HepG2 (cell line): Measurements from ENCODE around the gene ZNF793. TPM values are rescaled to one million over a fixed set of nuclear protein-coding genes. Genes with fewer than 3 reads are reported as not detected.
A peak's percentile ranks its signal among the peaks of the same experiment; 100 is the strongest.

Source experiments
- ATAC-seq: fragments of 200-7000 bp; cut with Tn5 transposase; 3 replicates; pipeline ENCODE4 v1.9.1; 2020; ENCODE audit warnings: mild to moderate bottlenecking, moderate library complexity
- BruUV-seq: library from RNA; stranded (reverse); fragments of 400-500 nt; replicated peaks from 2 replicates; lab custom pipeline; 2021; lab: Mats Ljungman, UMichigan
- CTCF ChIA-PET: fragments of 300-600 bp; formaldehyde crosslinking; extraction: SDS; loops from one replicate; lab custom pipeline; 2021; ENCODE audit warnings: low total read pairs, inconsistent platforms, low intra/inter-chr PET ratio; lab: Yijun Ruan, JAX
- POLR2A ChIA-PET: fragments of 350-600 bp; sonication (Branson Sonifier 250); formaldehyde crosslinking; loops from one replicate; lab custom pipeline; 2020; ENCODE audit warnings: antibody characterized with exemption, inconsistent platforms; lab: Yijun Ruan, JAX
- DNase-seq: peaks from one replicate; pipeline ENCODE4 v3.0.0-alpha.2; 2015; ENCODE audit warnings: low spot score
- FAIRE-seq: peaks from 3 replicates; lab custom pipeline; 2011; peaks lifted over from hg19 to GRCh38; lab: Jason Lieb, UNC
- H2AFZ ChIP-seq: one replicate; pipeline ENCODE4 v1.6.1; 2011; ENCODE audit warnings: low read length, inconsistent platforms
- H3K27ac ChIP-seq: fragments of 300-600 bp; 3 replicates; pipeline ENCODE4 v1.8.0; 2011; ENCODE audit warnings: mixed run types, mild to moderate bottlenecking, mixed read lengths, low read length, inconsistent platforms; ENCODE audit not compliant: insufficient read depth; ENCODE audit errors: extremely low read length
- H3K27me3 ChIP-seq, 2 experiments: fragments of 200-600 bp in 1 of 2; 2 replicates in 1 of 2; 3 replicates in 1 of 2; pipeline versions ENCODE4 v1.6.0 to v1.8.0; 2011; ENCODE audit warnings: low read length in 2 of 2, mild to moderate bottlenecking in 2 of 2, moderate library complexity in 2 of 2, inconsistent platforms in 1 of 2; ENCODE audit not compliant: insufficient read depth in 2 of 2, control insufficient read depth in 1 of 2
- H3K36me3 ChIP-seq, 2 experiments: fragments of 200-600 bp in 1 of 2; replicated peaks in 1 of 2; 2 replicates in 1 of 2; 3 replicates in 1 of 2; pipeline versions ENCODE4 v1.5.1 to v1.8.0; 2011; ENCODE audit warnings: low read length in 2 of 2, inconsistent platforms in 1 of 2; ENCODE audit not compliant: insufficient read depth in 2 of 2, control insufficient read depth in 1 of 2
- H3K4me1 ChIP-seq: 2 replicates; pipeline ENCODE4 v1.5.1; 2012; ENCODE audit warnings: low read length, inconsistent platforms; ENCODE audit not compliant: insufficient read depth
- H3K4me2 ChIP-seq: 2 replicates; pipeline ENCODE4 v1.6.0; 2011; ENCODE audit warnings: low read depth, low read length, inconsistent platforms
- H3K4me3 ChIP-seq, 3 experiments: fragments of 200-600 bp in 1 of 3; sonication (generic), shearing (Covaris generic) in 1 of 3; replicated peaks in 1 of 3; 2 replicates each; pipeline ENCODE4 v1.5.1; 2011 to 2016; ENCODE audit warnings: low read length in 3 of 3, inconsistent platforms in 2 of 3, low read depth in 2 of 3, mild to moderate bottlenecking in 2 of 3, control low read depth in 1 of 3, mixed read lengths in 1 of 3; ENCODE audit not compliant: insufficient read depth in 1 of 3
- H3K79me2 ChIP-seq: one replicate; pipeline ENCODE4 v1.6.1; 2011; ENCODE audit warnings: low read length, inconsistent platforms; ENCODE audit not compliant: insufficient read depth
- H3K9ac ChIP-seq: 2 replicates; pipeline ENCODE4 v1.6.0; 2011; ENCODE audit warnings: mild to moderate bottlenecking, low read depth, low read length, inconsistent platforms; ENCODE audit not compliant: insufficient read depth
- H3K9me3 ChIP-seq: 2 replicates; pipeline ENCODE4 v1.5.1; 2012; ENCODE audit warnings: mild to moderate bottlenecking, low read length
- H4K20me1 ChIP-seq: 2 replicates; pipeline ENCODE4 v1.6.0; 2011; ENCODE audit warnings: inconsistent platforms, mild to moderate bottlenecking, low read length, moderate library complexity; ENCODE audit not compliant: insufficient read depth
- FOXO4 ChIP-seq: sonication (generic); formaldehyde crosslinking; conservative IDR thresholded peaks from 2 replicates; pipeline ENCODE4 v1.8.1; 2023; ENCODE audit warnings: missing genetic modification reagents
- KLF12 ChIP-seq: sonication (generic); formaldehyde crosslinking; IDR thresholded peaks from 2 replicates; pipeline ENCODE4 v1.4.0; 2020; ENCODE audit warnings: missing genetic modification reagents, borderline replicate concordance
- MNT ChIP-seq: fragments of 450-650 bp; IDR thresholded peaks from 2 replicates; pipeline ENCODE4 v1.6.1; 2016
- SP5 ChIP-seq: IDR thresholded peaks from 2 replicates; pipeline ENCODE4 v1.6.1; 2016; ENCODE audit warnings: low read depth, borderline replicate concordance
- WGBS: methylation state at CpG from one replicate; pipeline ENCODE4 v1.1.6; 2017; ENCODE audit warnings: low lambda C conversion rate; 5-methylcytosine and 5-hydroxymethylcytosine counted together
- in situ Hi-C: cut with HindIII; loops from 2 replicates; pipeline ENCODE4 v1.10.0; 2017; ENCODE audit warnings: low pct_unique_long_range_greater_than_20kb; ENCODE audit not compliant: extremely low pct_ligation_motif_present
- intact Hi-C: fragments of 100-400 bp; cut with micrococcal nuclease; formaldehyde crosslinking; loops from one replicate; pipeline ENCODE4 v1.10.0; 2022; ENCODE audit not compliant: unreplicated experiment
- polyA plus RNA-seq, 8 experiments: library from polyadenylated mRNA; depleted of rRNA in 3 of 8; stranded (reverse) in 7 of 8; unstranded in 1 of 8; fragments of >200 nt; fragmentation: Illumina TruSeq in 4 of 8; extraction: Trizol in 4 of 8; gene quantifications; 2 replicates each; pipeline versions ENCODE4 v1.2.1 to v1.2.3, GENCODE V29; 2011 to 2016; ENCODE audit warnings: low read depth in 4 of 8, missing spikeins in 1 of 8, mixed read lengths in 1 of 8; ENCODE audit not compliant: insufficient read depth in 1 of 8
- total RNA-seq, 5 experiments: library from RNA; depleted of rRNA; stranded (reverse); fragments of >200 nt; fragmentation: Illumina TruSeq; extraction: Trizol; gene quantifications; 2 replicates each; pipeline ENCODE4 v1.2.3, GENCODE V29; 2016; ENCODE audit warnings: low read depth in 1 of 5

Gene ZNF793
- total and polyA plus RNA-seq, 2 of the 13 experiments (the other 11 are each of a cell fraction or from before 2014, with no cell fraction given) = 0.13 to 0.35 TPM

GRCh38 chr19:37563518-37563917, 56.8 kb downstream of the ZNF793 start:
- Histone ChIP-seq H3K9ac (no peak overlapping the region), H3K9me3 (peaks cover 95% of the 10 kb centered on the region), H4K20me1 (no peaks in the 10 kb centered on the region), H3K79me2 (no peaks in the 10 kb centered on the region), H3K4me3 (no peak overlapping the region), H3K4me1 (no peaks in the 10 kb centered on the region), H3K27ac (no peak overlapping the region), H3K36me3 (0 out of 5 replicates have a peak, but pooled peaks cover 0 to 5% of the 10 kb centered on the region in 2 experiments), H3K27me3 (no peaks in the 10 kb centered on the region), H3K4me2 (no peak overlapping the region), H2AFZ (no peak overlapping the region)
- WGBS = 25% methylated on average over 3 of the region's 3 CpGs
- in situ Hi-C loops = no loop called here
- TF ChIP-seq KLF12 (CRISPR knock-in tag) (no peak), MNT (peak; percentile 96), FOXO4 (CRISPR knock-in tag) (no peak), SP5 (CRISPR knock-in tag) (no peak)
- FAIRE-seq (no peak), DNase-seq (no peak), ATAC-seq (no peak)
- BruUV-seq = no TSS peak
- intact Hi-C loops = no loop called here
- POLR2A ChIA-PET = no interaction called here
- CTCF ChIA-PET = no interaction called here
